Measurements from ENCODE around the gene SYNE1.

The SYNE1 gene

GRCh38 chr6:152277826-152278329, 359.3 kb downstream of the SYNE1 start:
- DNase-seq (ENCODE audit: low spot score) = no peak

GRCh38 chr6:152273638-152274037, 363.5 kb downstream of the SYNE1 start:
- DNase-seq (ENCODE audit: low spot score) = no peak

DNA sequence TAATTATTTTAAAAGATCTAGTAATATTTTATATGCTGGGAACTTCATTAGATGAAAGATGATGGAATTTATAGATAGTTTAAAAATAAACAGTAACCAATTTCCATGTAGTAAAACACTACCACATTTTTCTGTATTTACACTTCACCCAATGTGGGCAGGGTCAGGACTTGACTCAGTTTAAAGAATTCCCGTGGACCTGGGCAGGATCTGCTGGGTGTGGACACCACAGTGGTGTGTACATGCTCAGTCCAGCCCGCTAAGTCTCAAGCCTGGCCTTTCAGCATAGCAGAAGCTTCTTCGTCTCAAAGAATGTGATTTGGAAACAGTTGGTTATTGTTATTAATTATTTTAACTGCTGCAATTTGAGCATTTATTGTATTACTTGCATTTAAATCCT, 364.2 kb downstream of the SYNE1 start:
- no peak for DNase-seq (ENCODE audit: low spot score)

DNA sequence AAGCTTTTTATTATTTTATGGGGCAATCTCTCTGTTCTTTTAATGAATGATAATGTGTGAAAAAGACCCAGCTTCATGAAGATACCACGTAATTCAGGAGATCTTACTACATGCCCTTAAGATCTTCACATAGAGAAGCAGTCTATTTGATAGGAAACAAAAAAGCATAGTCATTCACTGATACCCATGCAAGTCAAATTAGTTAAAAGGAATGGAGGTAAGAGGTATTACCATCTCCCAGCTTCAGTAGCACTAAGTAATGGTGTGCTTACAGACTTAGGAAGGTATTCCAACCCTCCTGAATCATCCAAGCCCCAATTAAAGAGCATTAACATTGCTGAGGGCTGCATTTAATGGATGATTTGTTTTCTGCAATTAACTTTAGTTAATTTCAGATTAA, 364.7 kb downstream of the SYNE1 start:
- DNase-seq (ENCODE audit: low spot score) = no peak

GRCh38 chr6:152271776-152272464, 365.2 kb downstream of the SYNE1 start:
- DNase-seq (ENCODE audit: low spot score) = no peak

GRCh38 chr6:152270301-152270925, 366.7 kb downstream of the SYNE1 start:
- DNase-seq (ENCODE audit: low spot score) = no peak

- DNase-seq (ENCODE audit: low spot score) = no peak
These were observed 368.2 kb downstream of the SYNE1 start for GRCh38 chr6:152268846-152269442.

- peak; percentile 23 for DNase-seq (ENCODE audit: low spot score)
These were observed 369.0 kb downstream of the SYNE1 start for GRCh38 chr6:152267967-152268845.

DNA sequence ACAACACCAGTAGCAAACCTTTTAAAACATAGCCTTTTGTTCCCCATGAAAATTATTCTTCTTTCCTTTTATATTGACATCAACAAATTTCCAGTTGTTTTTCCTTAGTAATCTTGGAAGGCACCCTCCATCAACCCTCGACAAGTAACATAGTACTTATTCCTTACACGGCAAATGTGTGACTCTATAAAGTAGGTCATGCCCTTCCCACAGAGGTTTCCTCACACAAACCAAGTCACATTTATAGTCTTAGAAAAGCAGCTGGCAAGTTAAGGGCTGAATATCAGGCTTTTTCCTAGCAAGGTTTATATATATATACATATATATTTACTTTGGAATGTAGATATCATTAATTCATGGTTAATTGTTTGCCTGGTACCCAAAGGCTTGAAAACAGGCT, 371.5 kb downstream of the SYNE1 start:
- DNase-seq (ENCODE audit: low spot score) = no peak

- DNase-seq (ENCODE audit: low spot score) = no peak
These were observed 373.6 kb downstream of the SYNE1 start for GRCh38 chr6:152263582-152263981.

- no peak for DNase-seq (ENCODE audit: low spot score)
These were observed 376.0 kb downstream of the SYNE1 start for GRCh38 chr6:152261179-152261578.

DNA sequence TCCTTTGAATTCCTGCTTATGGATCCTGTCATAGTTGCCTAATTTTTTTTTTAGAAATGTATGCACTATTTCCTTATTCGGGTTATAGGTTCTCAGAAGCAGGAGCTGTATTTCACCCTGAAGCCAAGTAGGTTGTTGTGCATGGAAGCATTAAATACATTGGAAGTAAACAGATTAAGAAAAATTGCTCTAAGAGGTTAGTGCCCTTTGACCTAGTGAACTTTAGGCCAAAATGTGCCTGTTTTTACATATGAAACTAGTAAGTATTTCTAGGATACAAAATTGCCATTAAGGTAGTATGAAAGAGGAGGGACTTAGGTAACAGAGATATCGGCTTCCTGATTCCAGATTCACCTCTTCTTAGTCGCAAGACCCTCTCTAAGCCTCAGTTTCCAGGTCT, 377.9 kb downstream of the SYNE1 start:
- no peak for DNase-seq (ENCODE audit: low spot score)

DNA sequence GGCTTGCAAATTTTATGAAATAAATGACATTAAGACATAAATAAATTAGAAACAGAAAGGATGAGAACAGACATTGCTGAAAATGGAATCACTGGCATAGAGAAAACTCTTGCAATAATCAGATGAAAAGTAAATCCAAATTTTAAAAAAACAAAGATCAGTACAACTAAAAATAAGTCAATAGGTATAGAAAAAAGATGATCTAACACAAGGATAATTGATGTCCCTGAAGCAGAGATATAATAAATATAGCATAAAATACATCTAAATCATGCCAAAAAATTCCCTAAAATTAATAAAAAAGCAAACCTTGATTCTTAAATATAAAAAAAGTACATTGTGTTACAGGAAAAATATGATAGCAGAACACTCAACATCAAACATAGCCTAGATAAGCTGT, 379.6 kb downstream of the SYNE1 start:
- DNase-seq (ENCODE audit: low spot score) = no peak

GRCh38 chr6:152250127-152250526, 387.0 kb downstream of the SYNE1 start:
- no peak for DNase-seq (ENCODE audit: low spot score)

DNA sequence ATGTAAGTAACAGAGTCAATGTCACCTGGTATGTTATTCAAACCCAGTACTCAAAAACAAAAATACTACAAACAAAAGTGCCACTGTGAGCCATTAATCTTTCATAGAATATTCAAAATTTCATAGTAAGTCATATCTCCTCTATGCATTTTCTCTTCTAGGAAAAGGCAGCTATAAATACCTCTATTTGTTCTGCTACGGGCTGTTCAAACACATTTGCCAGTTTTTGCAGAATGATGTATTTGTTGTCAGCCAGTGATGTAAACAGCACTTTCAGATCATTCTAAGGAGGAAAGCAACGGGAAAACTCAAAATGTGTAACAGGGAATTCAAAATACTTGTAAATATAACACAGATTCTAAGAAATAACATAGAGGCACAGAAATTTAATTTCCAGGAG, 388.2 kb downstream of the SYNE1 start:
- DNase-seq (ENCODE audit: low spot score) = no peak

- DNase-seq (ENCODE audit: low spot score) = no peak
These were observed 390.4 kb downstream of the SYNE1 start for GRCh38 chr6:152246554-152247337.

- no peak for DNase-seq (ENCODE audit: low spot score)
These were observed 392.0 kb downstream of the SYNE1 start for GRCh38 chr6:152244998-152245630.

DNA sequence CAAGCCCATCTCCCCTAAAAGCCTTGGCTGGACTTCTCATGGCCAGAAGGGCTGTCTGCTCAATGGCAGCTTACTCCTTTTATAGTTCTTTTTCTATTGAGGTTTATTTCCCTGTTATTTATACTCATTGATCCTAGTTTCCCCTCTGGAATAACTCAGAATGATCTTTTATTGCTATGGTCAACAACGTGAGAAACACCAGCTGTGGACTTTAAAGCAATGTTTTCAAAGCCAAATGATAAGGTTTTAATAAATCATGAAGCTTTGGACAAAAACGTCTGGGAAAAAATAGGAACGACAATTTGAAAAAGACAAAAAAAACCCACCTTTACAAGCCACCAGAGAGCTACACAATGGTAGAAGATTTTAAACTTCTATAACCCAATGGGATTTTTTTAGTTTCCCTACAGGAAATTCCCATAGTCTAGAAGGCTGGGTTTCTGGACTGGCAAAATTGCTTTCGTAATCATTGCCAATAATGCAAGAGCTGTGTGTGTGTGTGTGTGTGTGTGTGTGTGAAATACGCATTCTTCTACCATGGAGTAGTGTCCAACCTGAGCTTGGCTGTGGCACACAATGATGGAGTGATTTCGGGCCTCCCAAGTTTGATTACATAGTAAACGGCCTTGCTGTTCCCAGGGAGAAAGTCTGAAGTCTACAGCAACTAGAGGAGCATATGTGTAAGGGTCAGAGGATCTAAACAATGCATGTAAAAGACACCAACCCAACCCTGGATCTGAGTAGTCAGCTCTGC, 396.0 kb downstream of the SYNE1 start:
- no peak for DNase-seq (ENCODE audit: low spot score)

DNA sequence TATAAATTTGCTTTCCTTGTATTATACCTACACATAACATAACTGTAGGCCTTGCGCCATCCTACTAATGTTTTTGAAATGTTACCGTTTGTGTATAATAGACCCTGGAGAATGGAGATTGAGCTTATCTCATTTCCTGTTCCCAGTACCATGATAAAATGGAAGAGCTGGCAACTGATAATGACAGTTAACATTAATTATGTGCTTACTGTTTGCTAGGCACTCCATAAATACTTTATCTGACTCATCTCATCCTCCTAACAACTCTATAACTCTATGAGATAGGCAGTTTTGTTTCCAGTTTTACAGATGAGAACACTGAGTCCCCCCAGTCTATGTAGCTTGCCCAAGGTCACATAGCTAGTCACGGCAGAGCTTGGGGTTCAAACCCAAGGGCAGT, 396.7 kb downstream of the SYNE1 start:
- no peak for DNase-seq (ENCODE audit: low spot score)

Data from SK-N-DZ (cell line).